ENCODE data around the gene WFDC2.

- no peak for TF ChIP-seq POLR2A (IDR thresholded peaks at IDR 0.05; ENCODE audit: low read length)
- no peak for TF ChIP-seq GATA1 (IDR thresholded peaks at IDR 0.05; ENCODE audit: low read depth, low read length)
Measured at GRCh38 chr20:45495501-45495941, 26.0 kb downstream of the WFDC2 start.
